Vagina (tissue), 2 donors: ENCODE data around the gene TBL3.

Experiments used
- POLR2A ChIP-seq, 2 donors: fragments of 450-650 bp; IDR thresholded peaks; one replicate each; pipeline ENCODE4 v1.6.1; 2017; ENCODE audit warnings: antibody characterized with exemption in 2 of 2, mild to moderate bottlenecking in 2 of 2, moderate library complexity in 2 of 2
- POLR2AphosphoS5 ChIP-seq, 2 donors: sonication (generic); formaldehyde crosslinking; IDR thresholded peaks; one replicate each; pipeline ENCODE4 v1.9.0; 2017; ENCODE audit warnings: antibody characterized with exemption in 2 of 2, mild to moderate bottlenecking in 2 of 2, low read depth in 1 of 2; ENCODE audit not compliant: insufficient read depth in 1 of 2
- TF ChIP-seq, protein P1 (sequence below), 3 experiments: fragments of 450-650 bp in 2 of 3; fragments of 200-600 bp in 1 of 3; sonication (generic) in 1 of 3; IDR thresholded peaks; one replicate each; pipeline ENCODE4 v1.5.1; 2017 to 2019; ENCODE audit warnings: antibody characterized with exemption in 3 of 3, mild to moderate bottlenecking in 2 of 3, moderate library complexity in 2 of 3

DNA sequence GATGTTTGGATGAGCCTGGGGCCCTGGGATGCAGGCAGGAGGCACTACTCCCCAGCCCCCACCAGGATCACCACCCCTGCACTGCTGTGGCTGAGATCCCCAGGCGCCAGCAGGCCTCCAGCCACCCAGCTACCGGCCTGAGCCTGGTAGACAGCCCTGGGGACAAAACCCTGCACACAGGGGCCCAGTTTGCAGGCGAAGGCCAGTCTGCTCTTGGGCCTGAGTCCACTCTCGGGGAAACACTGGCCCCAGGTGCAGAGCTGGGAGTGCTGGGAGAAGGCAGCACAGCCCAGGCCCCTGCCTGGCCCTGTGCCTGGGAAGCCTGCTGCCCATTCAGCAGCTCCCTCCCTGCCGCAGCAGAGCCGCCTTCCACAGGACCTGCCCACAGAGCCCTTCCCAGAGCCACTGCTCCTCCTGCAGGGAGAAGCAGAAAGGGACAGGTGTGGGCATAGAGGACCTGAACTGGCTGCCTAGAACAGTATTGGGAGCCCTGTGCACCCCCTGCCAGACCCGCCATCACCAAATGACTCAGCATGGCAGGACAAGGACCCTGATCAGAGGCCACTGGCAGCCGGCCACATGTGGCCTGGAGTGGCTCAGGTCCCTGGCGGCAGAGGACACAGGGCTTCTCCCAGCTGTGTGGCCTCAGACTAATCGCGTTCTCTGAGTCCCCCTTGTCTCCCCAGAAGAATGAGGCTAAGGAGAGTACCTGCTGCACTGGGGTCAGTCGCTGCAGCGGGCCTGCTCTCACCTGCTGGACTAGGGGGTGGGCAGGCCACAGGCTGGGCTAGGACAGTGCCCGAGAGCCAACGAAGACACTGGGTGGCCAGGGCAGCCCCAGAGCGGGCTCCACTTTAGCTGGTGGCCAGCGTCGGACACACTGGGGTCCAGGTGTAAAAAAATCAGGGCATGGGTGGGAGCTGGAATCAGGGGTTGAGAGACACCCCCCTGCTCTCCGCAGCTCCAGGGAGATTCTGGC, 39.5 kb upstream of the TBL3 start:
- TF ChIP-seq POLR2A (IDR thresholded peaks at IDR 0.05) = no peak
- TF ChIP-seq, protein P1, sequence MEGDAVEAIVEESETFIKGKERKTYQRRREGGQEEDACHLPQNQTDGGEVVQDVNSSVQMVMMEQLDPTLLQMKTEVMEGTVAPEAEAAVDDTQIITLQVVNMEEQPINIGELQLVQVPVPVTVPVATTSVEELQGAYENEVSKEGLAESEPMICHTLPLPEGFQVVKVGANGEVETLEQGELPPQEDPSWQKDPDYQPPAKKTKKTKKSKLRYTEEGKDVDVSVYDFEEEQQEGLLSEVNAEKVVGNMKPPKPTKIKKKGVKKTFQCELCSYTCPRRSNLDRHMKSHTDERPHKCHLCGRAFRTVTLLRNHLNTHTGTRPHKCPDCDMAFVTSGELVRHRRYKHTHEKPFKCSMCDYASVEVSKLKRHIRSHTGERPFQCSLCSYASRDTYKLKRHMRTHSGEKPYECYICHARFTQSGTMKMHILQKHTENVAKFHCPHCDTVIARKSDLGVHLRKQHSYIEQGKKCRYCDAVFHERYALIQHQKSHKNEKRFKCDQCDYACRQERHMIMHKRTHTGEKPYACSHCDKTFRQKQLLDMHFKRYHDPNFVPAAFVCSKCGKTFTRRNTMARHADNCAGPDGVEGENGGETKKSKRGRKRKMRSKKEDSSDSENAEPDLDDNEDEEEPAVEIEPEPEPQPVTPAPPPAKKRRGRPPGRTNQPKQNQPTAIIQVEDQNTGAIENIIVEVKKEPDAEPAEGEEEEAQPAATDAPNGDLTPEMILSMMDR (IDR thresholded peaks at IDR 0.05) = no peak
- TF ChIP-seq POLR2AphosphoS5 (IDR thresholded peaks at IDR 0.05; ENCODE audit: insufficient read depth in 1 of 2, low read depth in 1 of 2) = no peak
